IMR-90 (cell line): ENCODE results near the gene PTPRN2.

Experiments used
- CEBPB ChIP-seq: IDR thresholded peaks from 2 replicates; pipeline ENCODE4 v1.6.1; 2012; ENCODE audit warnings: low read depth, low read length, improper control_type of control experiment
- CHD1 ChIP-seq: IDR thresholded peaks from 2 replicates; pipeline ENCODE4 v1.6.1; 2012; ENCODE audit warnings: low read depth, low read length, improper control_type of control experiment
- ELK1 ChIP-seq: fragments of 150-350 bp; IDR thresholded peaks from 2 replicates; pipeline ENCODE4 v1.6.1; 2016; ENCODE audit warnings: low read depth, mild to moderate bottlenecking, low read length, moderate library complexity, borderline replicate concordance
- MAZ ChIP-seq: IDR thresholded peaks from 2 replicates; pipeline ENCODE4 v1.6.1; 2012; ENCODE audit warnings: low read depth, mild to moderate bottlenecking, low read length, improper control_type of control experiment, moderate library complexity, borderline replicate concordance
- MXI1 ChIP-seq: IDR thresholded peaks from 2 replicates; pipeline ENCODE4 v1.6.1; 2012; ENCODE audit warnings: low read depth, mild to moderate bottlenecking, low read length, moderate library complexity, borderline replicate concordance
- POLR2A ChIP-seq: IDR thresholded peaks from 2 replicates; pipeline ENCODE4 v1.6.1; 2012; ENCODE audit warnings: mild to moderate bottlenecking, low read depth, low read length
- RCOR1 ChIP-seq: IDR thresholded peaks from 2 replicates; pipeline ENCODE4 v1.6.1; 2012; ENCODE audit warnings: mild to moderate bottlenecking, low read length, improper control_type of control experiment; ENCODE audit not compliant: insufficient replicate concordance
- RFX5 ChIP-seq: IDR thresholded peaks from 2 replicates; pipeline ENCODE4 v1.8.0; 2012; ENCODE audit warnings: low read depth, mild to moderate bottlenecking, low read length, moderate library complexity
- SMC3 ChIP-seq: fragments of 150-350 bp; IDR thresholded peaks from 2 replicates; pipeline ENCODE4 v1.6.1; 2016; ENCODE audit warnings: low read depth, mild to moderate bottlenecking, antibody characterized with exemption, low read length, moderate library complexity
- TF ChIP-seq, protein P1 (sequence below): conservative IDR thresholded peaks from 2 replicates; pipeline ENCODE4 v1.5.1; 2012; ENCODE audit warnings: mild to moderate bottlenecking, low read depth, low read length, improper control_type of control experiment
- TF ChIP-seq, protein P2 (sequence below): fragments of 150-350 bp; IDR thresholded peaks from 2 replicates; pipeline ENCODE4 v1.6.1; 2017; ENCODE audit warnings: mild to moderate bottlenecking, antibody characterized with exemption, low read length, low read depth

DNA sequence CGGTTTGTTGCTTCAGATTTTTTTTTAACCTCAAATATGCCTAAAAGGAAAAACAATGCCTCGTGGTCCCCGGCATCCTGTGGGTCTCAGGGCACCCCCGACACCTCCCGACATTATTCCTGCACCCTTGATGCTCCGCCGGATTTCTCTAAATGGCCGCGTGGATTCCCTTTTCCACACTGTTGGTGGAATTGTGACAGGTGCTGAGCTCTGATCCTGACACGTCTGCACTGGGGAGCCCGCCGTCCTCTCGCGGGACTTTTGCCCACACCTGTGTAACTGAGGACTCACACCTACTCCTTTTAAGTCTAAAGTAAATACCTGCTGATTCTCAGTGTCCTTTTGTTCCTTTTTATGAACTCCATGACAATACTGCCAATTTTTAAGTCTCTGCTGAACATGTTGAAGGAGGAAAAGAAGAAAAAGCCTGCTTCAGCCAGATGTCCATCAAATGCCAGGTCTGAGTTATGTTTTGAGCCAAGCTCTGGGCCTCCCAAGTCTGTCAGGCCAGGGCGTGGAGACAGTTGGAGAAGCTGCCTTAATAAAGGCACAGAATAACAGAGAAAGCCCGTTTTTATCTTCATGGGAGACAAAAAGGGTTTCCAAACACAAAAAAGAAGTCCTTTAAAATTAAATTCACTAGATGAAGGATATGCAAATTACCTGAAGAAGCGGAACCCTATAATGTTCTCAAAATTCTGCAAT, 682.6 kb downstream of the PTPRN2 start:
- TF ChIP-seq, protein P1, sequence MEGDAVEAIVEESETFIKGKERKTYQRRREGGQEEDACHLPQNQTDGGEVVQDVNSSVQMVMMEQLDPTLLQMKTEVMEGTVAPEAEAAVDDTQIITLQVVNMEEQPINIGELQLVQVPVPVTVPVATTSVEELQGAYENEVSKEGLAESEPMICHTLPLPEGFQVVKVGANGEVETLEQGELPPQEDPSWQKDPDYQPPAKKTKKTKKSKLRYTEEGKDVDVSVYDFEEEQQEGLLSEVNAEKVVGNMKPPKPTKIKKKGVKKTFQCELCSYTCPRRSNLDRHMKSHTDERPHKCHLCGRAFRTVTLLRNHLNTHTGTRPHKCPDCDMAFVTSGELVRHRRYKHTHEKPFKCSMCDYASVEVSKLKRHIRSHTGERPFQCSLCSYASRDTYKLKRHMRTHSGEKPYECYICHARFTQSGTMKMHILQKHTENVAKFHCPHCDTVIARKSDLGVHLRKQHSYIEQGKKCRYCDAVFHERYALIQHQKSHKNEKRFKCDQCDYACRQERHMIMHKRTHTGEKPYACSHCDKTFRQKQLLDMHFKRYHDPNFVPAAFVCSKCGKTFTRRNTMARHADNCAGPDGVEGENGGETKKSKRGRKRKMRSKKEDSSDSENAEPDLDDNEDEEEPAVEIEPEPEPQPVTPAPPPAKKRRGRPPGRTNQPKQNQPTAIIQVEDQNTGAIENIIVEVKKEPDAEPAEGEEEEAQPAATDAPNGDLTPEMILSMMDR = no peak
- no peak for TF ChIP-seq RCOR1
- TF ChIP-seq RFX5 = no peak
- no peak for TF ChIP-seq MXI1
- TF ChIP-seq POLR2A = no peak
- TF ChIP-seq, protein P2, sequence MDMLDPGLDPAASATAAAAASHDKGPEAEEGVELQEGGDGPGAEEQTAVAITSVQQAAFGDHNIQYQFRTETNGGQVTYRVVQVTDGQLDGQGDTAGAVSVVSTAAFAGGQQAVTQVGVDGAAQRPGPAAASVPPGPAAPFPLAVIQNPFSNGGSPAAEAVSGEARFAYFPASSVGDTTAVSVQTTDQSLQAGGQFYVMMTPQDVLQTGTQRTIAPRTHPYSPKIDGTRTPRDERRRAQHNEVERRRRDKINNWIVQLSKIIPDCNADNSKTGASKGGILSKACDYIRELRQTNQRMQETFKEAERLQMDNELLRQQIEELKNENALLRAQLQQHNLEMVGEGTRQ = no peak
- TF ChIP-seq SMC3 = no peak
- no peak for TF ChIP-seq MAZ
- no peak for TF ChIP-seq CHD1
- no peak for TF ChIP-seq CEBPB
- TF ChIP-seq ELK1 = no peak
